Hepatocyte (in vitro differentiated cells): ENCODE results near the gene PRDX5. TPM values are rescaled to one million over a fixed set of nuclear protein-coding genes. Genes with fewer than 3 reads are reported as not detected.
"Not testable (repeated sequence)": the region's sequence is repeated elsewhere in the genome, so short reads cannot be mapped to it uniquely, and the experiment has no call there.

Experiments
- DNase-seq: peaks from one replicate; pipeline ENCODE4 v3.0.0-alpha.2; 2016; ENCODE audit warnings: low spot score
- H2AFZ ChIP-seq: fragments of 200-600 bp; sonication (generic); 2 replicates; pipeline ENCODE4 v1.6.0; 2016; ENCODE audit warnings: antibody characterized with exemption, mild to moderate bottlenecking
- H3K27ac ChIP-seq: fragments of 200-600 bp; sonication (generic); 2 replicates; pipeline ENCODE4 v1.5.1; 2016; ENCODE audit warnings: mild to moderate bottlenecking
- H3K27me3 ChIP-seq: fragments of 200-600 bp; sonication (generic); 2 replicates; pipeline ENCODE4 v1.6.1; 2016
- H3K36me3 ChIP-seq: fragments of 200-600 bp; sonication (generic); replicated peaks from 2 replicates; pipeline ENCODE4 v1.5.1; 2016; ENCODE audit warnings: low read depth; ENCODE audit not compliant: insufficient read depth
- H3K4me1 ChIP-seq: fragments of 200-600 bp; sonication (generic); 2 replicates; pipeline ENCODE4 v1.5.1; 2016; ENCODE audit warnings: mild to moderate bottlenecking, moderate library complexity; ENCODE audit not compliant: insufficient read depth
- H3K4me2 ChIP-seq: fragments of 200-600 bp; sonication (generic); 2 replicates; pipeline ENCODE4 v1.6.0; 2016
- H3K4me3 ChIP-seq: fragments of 200-600 bp; sonication (generic); 2 replicates; pipeline ENCODE4 v1.5.1; 2016; ENCODE audit warnings: mild to moderate bottlenecking
- H3K79me2 ChIP-seq: fragments of 200-600 bp; sonication (generic); 2 replicates; pipeline ENCODE4 v1.6.0; 2017; ENCODE audit warnings: mild to moderate bottlenecking
- H3K9me2 ChIP-seq: fragments of 200-600 bp; sonication (generic); replicated peaks from 2 replicates; pipeline ENCODE4 v1.6.0; 2017; ENCODE audit warnings: mild to moderate bottlenecking; ENCODE audit not compliant: insufficient read depth
- H3K9me3 ChIP-seq: fragments of 200-600 bp; sonication (generic); 2 replicates; pipeline ENCODE4 v1.5.1; 2016; ENCODE audit warnings: low read depth, mild to moderate bottlenecking
- H4K20me1 ChIP-seq: fragments of 200-600 bp; sonication (generic); 2 replicates; pipeline ENCODE4 v1.6.0; 2016; ENCODE audit warnings: mild to moderate bottlenecking; ENCODE audit not compliant: insufficient read depth, poor library complexity, severe bottlenecking
- CTCF ChIP-seq: fragments of 200-600 bp; sonication (generic); IDR thresholded peaks from 2 replicates; pipeline ENCODE4 v1.5.1; 2016; ENCODE audit warnings: antibody characterized with exemption, mild to moderate bottlenecking; ENCODE audit not compliant: poor library complexity
- EZH2 ChIP-seq: fragments of 200-600 bp; sonication (generic); IDR thresholded peaks from 2 replicates; pipeline ENCODE4 v1.6.1; 2016; ENCODE audit warnings: antibody characterized with exemption, mild to moderate bottlenecking, borderline replicate concordance
- EZH2phosphoT487 ChIP-seq: fragments of 200-600 bp; sonication (generic); IDR thresholded peaks from one replicate; pipeline ENCODE4 v1.6.1; 2018; ENCODE audit warnings: antibody characterized with exemption, mild to moderate bottlenecking, low read depth, moderate library complexity; ENCODE audit not compliant: unreplicated experiment, severe bottlenecking
- WGBS: methylation state at CpG from one replicate; pipeline ENCODE4 v1.1.6; 2016; ENCODE audit warnings: low lambda C conversion rate; ENCODE audit errors: missing lambda C conversion rate; 5-methylcytosine and 5-hydroxymethylcytosine counted together
- polyA plus RNA-seq: library from polyadenylated mRNA; unstranded; fragments of >200 nt; fragmentation: Nextera tagmentation; extraction: Ambion mirVana; gene quantifications from 2 replicates; pipeline ENCODE4 v1.2.1, GENCODE V29; 2016
- total RNA-seq: library from RNA; depleted of rRNA; stranded (reverse); fragments of >200 nt; gene quantifications from 2 replicates; pipeline ENCODE4 v1.2.3, GENCODE V29; 2014

Gene PRDX5
- total and polyA plus RNA-seq, 2 experiments from 2014 or later: 267 to 517 TPM

GRCh38 chr11:64306876-64307622, 10.9 kb upstream of the PRDX5 start:
- no peaks in the 10 kb centered on the region for H3K9me2 ChIP-seq

GRCh38 chr11:64307795-64308194, 10.1 kb upstream of the PRDX5 start:
- Histone ChIP-seq H3K4me2 (peak overlapping the region; percentile 90), H3K4me1 (peaks cover 11% of the 10 kb centered on the region), H3K27ac (peak overlapping the region; percentile 95), H3K79me2 (peaks cover 59% of the 10 kb centered on the region)
- H3K4me3 ChIP-seq, DNase-seq, H3K36me3 ChIP-seq, H2AFZ ChIP-seq, H3K9me2 ChIP-seq, H3K27me3 ChIP-seq, H3K9me3 ChIP-seq, H4K20me1 ChIP-seq: not testable (repeated sequence)
- 85% methylated on average over 5 of the region's 5 CpGs for WGBS

More at GRCh38 chr11:64306876-64307622, 10.9 kb upstream of the PRDX5 start:
- Histone ChIP-seq H3K27ac (peak overlapping the region; percentile 95), H3K4me2 (peak overlapping the region; percentile 90), H2AFZ (no peak overlapping the region), H3K4me3 (peak overlapping the region; percentile 62), H3K27me3 (no peaks in the 10 kb centered on the region), H4K20me1 (no peaks in the 10 kb centered on the region), H3K36me3 (no peaks in the 10 kb centered on the region), H3K79me2 (peaks cover 52% of the 10 kb centered on the region), H3K9me3 (no peaks in the 10 kb centered on the region), H3K4me1 (peaks cover 11% of the 10 kb centered on the region)
- peak; percentile 86 for DNase-seq
- WGBS: 77% methylated on average over 15 of the region's 15 CpGs
- TF ChIP-seq EZH2phosphoT487: no peak
- TF ChIP-seq CTCF: no peak
- no peak for TF ChIP-seq EZH2

GRCh38 chr11:64312947-64313346, 5.0 kb upstream of the PRDX5 start:
- Histone ChIP-seq H2AFZ (no peak overlapping the region), H3K79me2 (peaks cover 54% of the 10 kb centered on the region), H3K4me1 (peaks cover 6% of the 10 kb centered on the region), H4K20me1 (no peaks in the 10 kb centered on the region), H3K9me3 (no peaks in the 10 kb centered on the region), H3K4me3 (no peak overlapping the region), H3K27me3 (no peaks in the 10 kb centered on the region), H3K4me2 (no peak overlapping the region), H3K27ac (no peak overlapping the region), H3K9me2 (no peaks in the 10 kb centered on the region), H3K36me3 (no peaks in the 10 kb centered on the region)
- no peak for DNase-seq
- WGBS: 93% methylated on average over 10 of the region's 10 CpGs
- TF ChIP-seq EZH2 (no peak), CTCF (no peak), EZH2phosphoT487 (no peak)

GRCh38 chr11:64313491-64314145, 4.3 kb upstream of the PRDX5 start:
- H3K4me1 ChIP-seq: peaks cover 5% of the 10 kb centered on the region

More at GRCh38 chr11:64313491-64314145, 4.3 kb upstream of the PRDX5 start:
- TF ChIP-seq EZH2 (no peak), CTCF (no peak), EZH2phosphoT487 (no peak)
- Histone ChIP-seq H3K36me3 (no peaks in the 10 kb centered on the region), H3K4me3 (no peak overlapping the region), H2AFZ (no peak overlapping the region), H3K4me2 (no peak overlapping the region), H3K27ac (no peak overlapping the region), H3K9me3 (no peaks in the 10 kb centered on the region), H4K20me1 (no peaks in the 10 kb centered on the region), H3K9me2 (no peaks in the 10 kb centered on the region), H3K79me2 (peaks cover 52% of the 10 kb centered on the region), H3K27me3 (no peaks in the 10 kb centered on the region)
- 96% methylated on average over 11 of the region's 18 CpGs for WGBS
- DNase-seq: no peak
